Gastroesophageal sphincter (tissue), 4 donors: ENCODE measurements around the gene DPPA5. TPM values are rescaled to one million over a fixed set of nuclear protein-coding genes. Genes with fewer than 3 reads are reported as not detected.

Experiments
- ATAC-seq: fragments of 150-250 bp; one replicate; pipeline ENCODE4 v1.9.1; 2016; ENCODE audit warnings: mild to moderate bottlenecking, moderate library complexity
- H3K27ac ChIP-seq, 4 donors: fragments of 200-600 bp; sonication (generic) in 3 of 4; 1 replicate in 3 of 4; 2 replicates in 1 of 4; pipeline ENCODE4 v1.5.1; 2016 to 2019
- H3K27me3 ChIP-seq: fragments of 200-600 bp; sonication (generic); one replicate; pipeline ENCODE4 v1.5.1; 2019
- H3K36me3 ChIP-seq, 2 donors: fragments of 200-600 bp; sonication (generic); one replicate each; pipeline ENCODE4 v1.5.1; 2019; ENCODE audit warnings: control low read depth in 1 of 2
- H3K4me1 ChIP-seq, 3 donors: fragments of 200-600 bp; sonication (generic); 1 replicate in 2 of 3; 2 replicates in 1 of 3; pipeline ENCODE4 v1.5.1; 2016 to 2019; ENCODE audit warnings: control low read depth in 2 of 3
- H3K4me3 ChIP-seq, 2 donors: fragments of 200-600 bp; sonication (generic); one replicate each; pipeline ENCODE4 v1.5.1; 2019; ENCODE audit warnings: mild to moderate bottlenecking in 1 of 2, moderate library complexity in 1 of 2
- H3K9me3 ChIP-seq, 3 donors: fragments of 200-600 bp; sonication (generic); one replicate each; pipeline ENCODE4 v1.5.1; 2017 to 2019; ENCODE audit warnings: control low read depth in 2 of 3
- CTCF ChIP-seq, 4 experiments: fragments of 200-600 bp in 2 of 4; fragments of 450-650 bp in 2 of 4; sonication (generic) in 1 of 4; IDR thresholded peaks; one replicate each; pipeline ENCODE4 v1.5.1; 2017 to 2019; ENCODE audit warnings: antibody characterized with exemption in 4 of 4, mild to moderate bottlenecking in 2 of 4, moderate library complexity in 2 of 4
- EP300 ChIP-seq: sonication (generic); formaldehyde crosslinking; IDR thresholded peaks from one replicate; pipeline ENCODE4 v1.6.1; 2017; ENCODE audit warnings: antibody characterized with exemption, mild to moderate bottlenecking
- POLR2A ChIP-seq, 2 donors: fragments of 450-650 bp; IDR thresholded peaks; one replicate each; pipeline ENCODE4 v1.6.1; 2017; ENCODE audit warnings: antibody characterized with exemption in 2 of 2, mild to moderate bottlenecking in 2 of 2, moderate library complexity in 1 of 2
- POLR2AphosphoS5 ChIP-seq: sonication (generic); formaldehyde crosslinking; IDR thresholded peaks from one replicate; pipeline ENCODE4 v1.6.1; 2017; ENCODE audit warnings: antibody characterized with exemption
- WGBS, 2 donors: methylation state at CpG; one replicate each; pipeline ENCODE4 v1.1.5; 2018; ENCODE audit warnings: low coverage in 1 of 2; 5-methylcytosine and 5-hydroxymethylcytosine counted together
- total RNA-seq, 4 donors: library from RNA; depleted of rRNA; stranded (reverse); fragments of >200 nt; gene quantifications; one replicate each; pipeline ENCODE4 v1.1.0, GENCODE V29; 2016

The DPPA5 gene
- total RNA-seq, 4 donors from 2014 or later, result not detected

DNA sequence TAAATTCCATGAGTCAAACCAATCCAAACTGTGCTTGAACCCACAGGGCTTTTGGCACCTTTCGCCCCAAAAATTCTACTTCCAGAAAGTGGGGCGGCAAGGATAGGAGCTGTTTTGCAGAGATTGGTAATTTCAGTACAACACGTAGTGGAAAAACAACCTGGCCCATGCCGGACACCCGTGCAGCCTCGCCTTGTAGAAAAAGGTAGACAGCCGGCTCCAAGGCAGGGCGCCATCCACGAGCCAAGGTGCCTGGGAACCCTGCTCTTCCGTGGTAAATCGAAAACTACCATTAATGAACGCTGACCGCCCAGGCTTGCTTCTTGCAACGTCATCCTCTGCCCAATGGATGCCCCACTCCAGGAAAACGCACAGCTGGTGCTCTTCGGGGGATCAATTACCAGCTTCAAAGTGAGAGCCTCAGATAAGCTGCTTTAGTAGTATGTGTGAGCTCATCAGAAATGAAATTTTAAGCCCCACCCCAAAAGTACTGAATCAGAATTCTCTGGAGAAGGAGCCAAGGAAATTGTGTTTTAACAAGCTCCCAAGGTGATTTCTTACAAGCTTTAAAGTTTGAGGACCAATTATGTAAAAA lies 13.8 kb upstream of the DPPA5 start:
- Histone ChIP-seq H3K9me3 (peaks cover 0 to 30% (median 0%) of the 10 kb centered on the region in 3 donors), H3K4me1 (no peaks in the 10 kb centered on the region), H3K36me3 (no peaks in the 10 kb centered on the region), H3K27me3 (no peaks in the 10 kb centered on the region), H3K4me3 (no peak overlapping the region), H3K27ac (no peak overlapping the region)
- 66 to 77% methylated on average over 3 to 15 of the region's 16 CpGs for WGBS, 2 donors
- no peak for ATAC-seq
- TF ChIP-seq POLR2A (IDR thresholded peaks at IDR 0.05) (no peak), EP300 (no peak), POLR2AphosphoS5 (no peak), CTCF (IDR thresholded peaks at IDR 0.05) (no peak)

GRCh38 chr6:73364549-73364948 lies 10.5 kb upstream of the DPPA5 start:
- peaks cover 0 to 4% (median 0%) of the 10 kb centered on the region in 3 donors for H3K9me3 ChIP-seq
- ATAC-seq, result no peak
- no peak overlapping the region for H3K4me3 ChIP-seq
- no peaks in the 10 kb centered on the region for H3K36me3 ChIP-seq
- H3K4me1 ChIP-seq, result no peaks in the 10 kb centered on the region
- WGBS, 2 donors, result 90 to 92% methylated on average over 6 of the region's 9 CpGs
- H3K27ac ChIP-seq, result no peak overlapping the region
- no peaks in the 10 kb centered on the region for H3K27me3 ChIP-seq
- TF ChIP-seq POLR2A (IDR thresholded peaks at IDR 0.05) (no peak), POLR2AphosphoS5 (no peak), EP300 (no peak), CTCF (IDR thresholded peaks at IDR 0.05) (no peak)

DNA sequence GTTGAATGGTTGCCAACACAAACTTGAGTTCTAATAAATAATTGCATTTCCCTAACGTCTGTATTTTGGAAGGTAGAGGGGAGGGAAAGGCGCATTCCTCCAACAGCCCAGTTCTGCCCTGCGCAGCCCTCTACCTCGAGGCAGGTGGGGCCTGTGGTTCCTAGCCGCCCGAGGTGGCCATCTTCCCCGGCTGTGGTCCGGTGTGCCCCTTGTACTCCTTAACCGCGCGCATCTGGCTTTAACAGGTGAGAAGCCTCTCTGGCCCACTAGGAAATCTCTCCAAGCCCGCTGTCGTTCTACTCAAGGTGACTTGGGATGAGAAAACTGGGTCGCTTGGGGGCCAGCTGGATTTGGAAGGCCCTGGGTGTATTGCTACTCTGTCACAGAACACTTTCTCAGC lies 10.0 kb upstream of the DPPA5 start:
- Histone ChIP-seq H3K27ac (no peak overlapping the region), H3K27me3 (no peaks in the 10 kb centered on the region), H3K36me3 (no peaks in the 10 kb centered on the region), H3K4me3 (no peak overlapping the region), H3K9me3 (peaks cover 0 to under 1% (median 0%) of the 10 kb centered on the region in 3 donors), H3K4me1 (no peaks in the 10 kb centered on the region)
- TF ChIP-seq POLR2A (IDR thresholded peaks at IDR 0.05), result no peak
- TF ChIP-seq CTCF (IDR thresholded peaks at IDR 0.05), result no peak
- no peak for TF ChIP-seq POLR2AphosphoS5
- no peak for TF ChIP-seq EP300
- 82 to 85% methylated on average over 5 to 14 of the region's 14 CpGs for WGBS, 2 donors
- ATAC-seq, result no peak

DNA sequence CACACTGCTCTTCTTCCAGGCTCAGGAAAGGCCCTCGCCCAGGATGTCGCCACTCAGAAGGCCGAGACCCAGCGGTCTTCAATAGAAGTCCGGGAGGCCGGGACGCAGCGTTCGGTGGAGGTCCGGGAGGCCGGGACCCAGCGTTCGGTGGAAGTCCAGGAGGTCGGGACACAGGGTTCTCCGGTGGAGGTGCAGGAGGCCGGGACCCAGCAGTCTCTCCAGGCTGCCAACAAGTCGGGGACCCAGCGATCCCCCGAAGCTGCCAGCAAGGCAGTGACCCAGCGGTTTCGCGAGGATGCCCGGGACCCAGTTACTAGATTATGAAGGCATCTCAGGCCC lies 9.4 kb upstream of the DPPA5 start:
- no peaks in the 10 kb centered on the region for H3K4me1 ChIP-seq
- no peak overlapping the region for H3K27ac ChIP-seq
- no CpG with 5 or more reads among the region's 23 CpGs for WGBS, 2 donors
- ATAC-seq, result no peak
- no peaks in the 10 kb centered on the region for H3K27me3 ChIP-seq
- H3K9me3 ChIP-seq, result no peaks in the 10 kb centered on the region
- no peaks in the 10 kb centered on the region for H3K36me3 ChIP-seq
- no peak overlapping the region for H3K4me3 ChIP-seq
- TF ChIP-seq CTCF (IDR thresholded peaks at IDR 0.05) (no peak), POLR2AphosphoS5 (no peak), POLR2A (IDR thresholded peaks at IDR 0.05) (no peak), EP300 (no peak)

- 88 to 96% methylated on average over 4 to 14 of the region's 31 CpGs for WGBS, 2 donors
- Histone ChIP-seq H3K4me3 (no peak overlapping the region), H3K36me3 (no peaks in the 10 kb centered on the region), H3K27ac (no peak overlapping the region), H3K9me3 (no peaks in the 10 kb centered on the region), H3K27me3 (no peaks in the 10 kb centered on the region), H3K4me1 (no peaks in the 10 kb centered on the region)
- TF ChIP-seq POLR2AphosphoS5, result no peak
- TF ChIP-seq POLR2A (IDR thresholded peaks at IDR 0.05), result no peak
- no peak for TF ChIP-seq EP300
- no peak for TF ChIP-seq CTCF (IDR thresholded peaks at IDR 0.05)
- no peak for ATAC-seq
These were observed 8.9 kb upstream of the DPPA5 start for GRCh38 chr6:73362869-73363536.
